GM19395 (cell line): Measurements from ENCODE around the gene NISCH.
A peak's percentile ranks its signal among the peaks of the same experiment; 100 is the strongest.

Source experiments
- ATAC-seq: cut with Tn5 transposase; IDR thresholded peaks from one replicate; pipeline ENCODE4 v1.9.1; 2021; ENCODE audit warnings: mild to moderate bottlenecking, moderate library complexity; ENCODE audit not compliant: unreplicated experiment

The NISCH gene

GRCh38 chr3:52536112-52536368, 80.6 kb downstream of the NISCH start:
- no peak for ATAC-seq

DNA sequence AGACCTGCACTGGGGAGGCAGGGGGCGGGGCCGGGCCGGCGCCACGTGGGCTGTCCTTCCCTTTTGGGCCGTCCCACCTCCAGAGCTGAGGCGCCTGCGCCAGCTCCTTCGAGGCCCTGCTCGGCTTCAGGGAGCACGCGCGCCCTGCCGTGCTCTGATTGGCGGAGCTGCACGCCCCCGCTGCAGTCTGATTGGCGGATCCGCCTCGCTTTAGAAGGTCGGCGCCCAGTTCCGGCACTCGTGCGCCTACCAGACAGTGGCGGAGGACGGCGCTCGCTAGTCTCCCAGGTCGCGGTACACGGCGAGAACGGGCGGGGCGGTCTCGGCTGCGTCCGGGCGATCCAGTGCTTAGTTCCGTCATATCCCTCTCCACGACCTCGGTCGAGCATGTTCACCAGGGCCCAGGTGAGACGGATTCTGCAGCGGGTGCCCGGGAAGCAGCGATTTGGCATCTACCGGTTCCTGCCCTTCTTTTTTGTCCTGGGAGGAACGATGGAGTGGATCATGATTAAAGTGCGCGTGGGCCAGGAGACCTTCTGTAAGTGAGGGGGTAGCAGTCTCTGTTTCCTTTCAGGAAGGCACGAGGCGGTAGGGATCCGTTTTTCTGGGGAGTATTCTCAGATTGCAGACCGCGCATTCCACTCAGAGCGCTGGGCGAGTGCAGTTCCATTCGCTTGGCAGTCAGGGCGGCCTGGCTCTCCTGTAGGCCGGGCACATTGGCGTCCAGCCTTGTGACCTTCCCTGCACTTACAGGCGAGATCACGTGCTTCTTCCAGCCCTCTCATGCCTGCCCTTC, 81.2 kb downstream of the NISCH start, which contains the start of gene UQCC5:
TSS of gene UQCC5 (plus strand) at position 237 of the 796 bp plus-strand sequence. CDS start at position 388, 151 bp downstream.
- ATAC-seq: peak; percentile 83

DNA sequence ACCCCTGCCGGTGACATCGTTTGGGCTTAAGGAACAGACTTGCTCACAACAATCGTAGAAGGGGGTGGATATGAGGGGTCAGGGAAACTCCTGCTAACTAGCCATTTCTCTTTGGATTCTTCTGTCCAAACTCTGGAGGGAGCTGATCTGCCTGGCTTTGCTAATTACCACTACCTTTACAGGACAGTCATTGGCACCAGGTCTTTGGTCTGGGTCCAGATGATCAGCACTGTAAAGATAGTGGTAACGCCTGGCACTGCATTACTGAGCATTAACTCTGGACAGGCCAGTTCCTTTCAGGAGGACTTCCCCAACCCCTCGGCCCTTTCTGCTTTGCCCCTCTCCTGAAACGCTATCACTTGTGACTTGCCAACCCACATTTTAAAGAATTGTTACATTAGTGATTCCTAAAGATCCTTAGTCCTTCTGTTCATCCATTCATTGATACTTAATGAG, 81.8 kb downstream of the NISCH start:
- no peak for ATAC-seq

GRCh38 chr3:52537726-52538421, 82.5 kb downstream of the NISCH start:
- ATAC-seq: no peak

GRCh38 chr3:52539010-52539653, 83.7 kb downstream of the NISCH start:
- no peak for ATAC-seq

- no peak for ATAC-seq
Observed at GRCh38 chr3:52541050-52541449, 85.6 kb downstream of the NISCH start.
